GM12873 (cell line): Measurements from ENCODE around the gene NUDT16L1.
A peak's percentile ranks its signal among the peaks of the same experiment; 100 is the strongest.

Experiments used
- CTCF ChIP-seq: IDR thresholded peaks from 2 replicates; pipeline ENCODE4 v1.5.1; 2012; ENCODE audit warnings: low read depth, mild to moderate bottlenecking, moderate library complexity, low read length, control low read depth; ENCODE audit not compliant: insufficient read depth; ENCODE audit errors: missing control alignments

NUDT16L1 gene

GRCh38 chr16:4693296-4693955, at the start of gene NUDT16L1:
Gene NUDT16L1 (plus strand): TSS chr16:4693562. CDS start chr16:4693727, 165 bp downstream.
- TF ChIP-seq CTCF = no peak

DNA sequence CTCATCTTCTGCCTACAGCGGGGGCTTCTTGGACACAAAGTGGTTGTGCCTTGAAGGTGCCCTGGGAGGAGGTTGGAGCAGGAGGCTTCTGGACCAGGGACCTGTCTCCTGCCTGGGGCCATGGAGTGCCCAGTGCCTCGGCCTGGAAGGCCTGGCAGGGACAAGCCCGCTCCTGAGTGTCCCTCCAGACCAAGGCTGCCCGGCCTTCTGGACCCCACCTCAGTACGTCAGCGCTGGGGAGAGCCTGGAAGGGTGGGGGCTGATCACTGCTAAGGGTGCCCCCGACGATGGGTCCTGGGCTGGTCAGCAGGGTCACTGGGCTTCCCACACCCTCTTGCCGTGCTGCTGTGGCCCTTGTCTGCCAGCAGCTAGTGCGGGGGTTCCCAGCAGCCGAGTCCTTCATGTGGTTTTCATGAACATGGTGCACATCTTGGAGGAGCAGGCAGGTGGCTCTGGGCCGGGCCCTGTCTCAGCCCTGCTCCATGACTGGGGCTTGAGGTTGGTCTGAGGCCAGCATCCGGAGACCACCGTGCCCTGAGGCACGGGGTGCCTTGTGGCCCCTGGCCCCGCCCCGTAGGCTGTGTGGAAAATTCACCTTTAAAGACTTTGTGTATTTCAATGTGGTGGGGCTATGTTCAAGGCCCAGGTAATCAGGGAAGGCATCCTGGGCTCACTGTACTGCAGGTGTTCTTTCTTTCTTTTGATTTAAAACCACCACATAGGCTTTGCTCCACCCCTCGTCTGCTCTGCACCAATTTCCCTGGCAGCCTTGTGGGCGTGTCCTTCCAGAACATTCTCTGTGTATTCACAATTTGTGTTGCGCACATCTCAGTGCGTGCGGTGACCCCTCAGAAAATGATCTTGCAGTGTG, 46.4 kb upstream of the NUDT16L1 start:
- TF ChIP-seq CTCF = no peak

DNA sequence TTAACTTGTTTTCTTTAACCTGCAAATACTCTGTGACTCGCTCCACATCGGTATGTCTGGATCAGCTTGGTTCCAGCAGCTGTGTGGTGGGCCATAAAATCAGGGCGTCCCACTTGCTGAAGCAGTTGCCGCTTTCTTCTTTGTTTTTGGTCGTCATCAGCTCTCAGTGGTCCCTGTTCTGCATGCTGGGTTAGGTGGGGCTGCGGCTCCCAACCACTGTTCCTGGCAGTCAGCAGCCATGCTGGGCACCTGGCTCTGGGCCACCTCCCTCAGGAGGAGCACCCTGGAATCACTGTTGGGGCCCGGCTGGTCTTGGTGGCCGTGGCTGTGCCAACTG, 45.8 kb upstream of the NUDT16L1 start:
- TF ChIP-seq CTCF = no peak

DNA sequence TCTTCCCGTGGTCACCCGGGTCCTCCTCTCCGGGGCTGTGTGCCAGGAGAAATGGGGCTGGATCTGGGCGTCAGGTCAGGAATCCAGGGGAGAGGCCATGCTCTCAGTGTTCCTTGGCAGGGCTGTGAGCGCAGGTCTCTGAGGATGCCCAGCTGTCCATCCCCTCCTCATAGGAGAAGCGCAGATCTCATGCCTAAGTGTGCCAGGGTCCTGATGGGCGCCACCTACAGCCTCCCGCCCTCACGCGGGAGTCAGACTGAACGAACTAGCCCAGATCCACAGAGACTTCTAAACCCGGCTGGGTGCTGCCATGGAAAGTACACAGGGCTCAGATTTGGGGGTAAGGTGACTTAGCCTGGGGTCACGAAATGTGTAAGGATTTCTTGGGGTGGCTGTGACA, 44.4 kb upstream of the NUDT16L1 start:
- no peak for TF ChIP-seq CTCF

DNA sequence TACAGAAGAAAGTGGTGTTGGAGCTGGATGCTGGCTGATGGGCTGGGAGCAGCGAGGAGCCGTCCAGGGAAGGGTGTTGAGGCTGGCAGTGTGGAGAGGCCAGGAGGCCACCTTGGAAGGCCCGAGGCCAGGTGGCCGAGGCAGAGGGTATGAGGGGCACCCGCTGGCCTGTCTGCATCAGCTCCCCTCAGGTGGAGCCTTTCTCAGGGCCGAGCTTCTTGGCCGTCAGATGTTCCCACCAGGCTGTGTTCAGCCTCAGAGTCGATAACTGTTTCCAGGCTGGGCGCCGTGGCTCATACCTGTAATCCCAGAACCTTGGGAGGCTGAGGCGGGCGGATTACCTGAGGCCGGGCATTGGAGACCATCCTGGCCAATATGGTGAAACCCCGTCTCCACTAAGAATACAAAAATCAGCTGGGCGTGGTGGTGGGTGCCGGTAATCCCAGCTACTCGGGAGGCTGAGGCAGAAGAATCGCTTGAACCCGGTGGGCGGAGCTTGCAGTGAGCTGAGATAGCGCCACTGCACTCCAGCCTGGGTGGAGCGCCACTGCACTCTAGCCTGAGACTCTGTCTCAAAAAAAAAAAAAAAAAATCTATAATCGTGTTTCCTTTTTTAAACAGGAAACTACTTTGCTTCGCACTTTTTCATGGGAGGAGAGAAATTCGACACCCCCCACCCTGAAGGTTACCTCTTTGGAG, 43.5 kb upstream of the NUDT16L1 start:
- no peak for TF ChIP-seq CTCF

DNA sequence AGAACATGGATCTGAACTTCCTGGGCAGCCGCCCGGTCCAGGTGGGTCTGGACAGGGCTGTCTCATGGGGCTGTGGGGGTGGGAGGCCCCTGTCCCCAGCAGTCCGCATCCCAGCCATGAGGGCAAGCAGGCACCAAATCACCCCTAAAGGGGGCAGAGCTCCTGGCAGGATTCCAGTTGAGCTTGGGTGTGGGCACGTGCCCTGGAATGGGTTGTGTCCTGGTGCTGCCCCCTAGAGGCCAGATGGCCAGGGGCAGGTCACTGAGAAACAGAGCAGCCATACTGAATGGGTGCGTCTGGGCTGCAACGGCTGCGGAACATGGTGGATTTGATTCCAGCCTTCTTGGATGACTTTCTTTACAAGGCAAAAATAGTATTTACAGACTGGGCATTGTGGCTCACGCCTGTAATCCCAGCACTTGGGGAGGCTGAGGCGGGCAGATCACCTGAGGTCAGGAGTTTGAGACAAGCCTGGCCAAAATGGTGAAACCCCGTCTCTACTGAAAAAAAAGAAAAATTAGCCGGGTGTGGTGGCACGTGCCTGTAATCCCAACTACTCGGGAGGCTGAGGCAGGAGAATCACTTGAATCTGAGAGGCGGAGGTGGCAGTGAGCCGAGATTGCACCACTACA, 42.8 kb upstream of the NUDT16L1 start:
- TF ChIP-seq CTCF = peak; percentile 90

DNA sequence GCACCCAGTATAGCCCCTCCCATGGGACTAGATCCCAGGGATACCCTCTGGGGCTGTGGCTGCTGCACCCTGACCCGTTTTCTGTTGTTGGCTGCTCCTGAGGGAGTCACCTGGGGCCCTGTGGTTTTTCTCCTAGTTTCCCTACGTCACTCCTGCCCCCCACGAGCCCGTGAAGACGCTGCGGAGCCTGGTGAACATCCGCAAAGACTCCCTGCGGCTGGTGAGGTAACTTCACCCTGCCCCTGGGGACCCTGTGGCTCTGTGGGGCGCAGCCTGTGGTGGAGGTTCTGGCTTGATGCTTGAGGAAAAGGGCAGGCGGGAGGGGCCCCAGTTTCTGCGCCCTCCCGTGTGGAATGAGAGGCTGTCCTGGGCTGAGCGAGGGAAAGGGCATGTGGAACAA, 41.5 kb upstream of the NUDT16L1 start:
- no peak for TF ChIP-seq CTCF
